Mesendoderm (in vitro differentiated cells): ENCODE results near the gene KRT5.

Source experiments
- DNase-seq: peaks from one replicate; pipeline ENCODE4 v3.0.0; 2013
- H2AK5ac ChIP-seq: 2 replicates; pipeline ENCODE4 v1.6.1; 2013; ENCODE audit warnings: low read length, inconsistent platforms
- H2BK120ac ChIP-seq: 2 replicates; pipeline ENCODE4 v1.6.1; 2013; ENCODE audit warnings: low read depth, mild to moderate bottlenecking, low read length, moderate library complexity, mixed read lengths
- H2BK15ac ChIP-seq: replicated peaks from 2 replicates; pipeline ENCODE4 v1.6.1; 2013; ENCODE audit warnings: low read depth, mild to moderate bottlenecking, moderate library complexity
- H2BK5ac ChIP-seq: 2 replicates; pipeline ENCODE4 v1.6.1; 2013; ENCODE audit warnings: low read length, inconsistent platforms
- H3K18ac ChIP-seq: 2 replicates; pipeline ENCODE4 v1.6.1; 2013; ENCODE audit warnings: mild to moderate bottlenecking, low read length, mixed read lengths
- H3K23ac ChIP-seq: one replicate; pipeline ENCODE4 v1.6.1; 2013; ENCODE audit warnings: low read length
- H3K27ac ChIP-seq: 2 replicates; pipeline ENCODE4 v1.5.1; 2013; ENCODE audit warnings: low read depth, mild to moderate bottlenecking, inconsistent platforms, low read length, moderate library complexity
- H3K27me3 ChIP-seq: 2 replicates; pipeline ENCODE4 v1.6.1; 2013; ENCODE audit warnings: low read length, control low read depth, mild to moderate bottlenecking, inconsistent platforms; ENCODE audit not compliant: insufficient read depth, poor library complexity
- H3K36me3 ChIP-seq: 2 replicates; pipeline ENCODE4 v1.6.1; 2013; ENCODE audit warnings: low read length, inconsistent platforms; ENCODE audit not compliant: control insufficient read depth, insufficient read depth
- H3K4ac ChIP-seq: one replicate; pipeline ENCODE4 v1.6.1; 2013; ENCODE audit warnings: low read depth, mild to moderate bottlenecking, low read length, moderate library complexity
- H3K4me1 ChIP-seq: 2 replicates; pipeline ENCODE4 v1.6.1; 2013; ENCODE audit warnings: low read depth, low read length, inconsistent platforms; ENCODE audit not compliant: control insufficient read depth
- H3K4me2 ChIP-seq: 2 replicates; pipeline ENCODE4 v1.6.1; 2013; ENCODE audit warnings: low read length
- H3K4me3 ChIP-seq: 2 replicates; pipeline ENCODE4 v1.5.1; 2013; ENCODE audit warnings: mild to moderate bottlenecking, low read length
- H3K56ac ChIP-seq: one replicate; pipeline ENCODE4 v1.6.1; 2013; ENCODE audit warnings: low read length
- H3K79me1 ChIP-seq: 2 replicates; pipeline ENCODE4 v1.6.1; 2013; ENCODE audit warnings: low read length, inconsistent platforms
- H3K79me2 ChIP-seq: 2 replicates; pipeline ENCODE4 v1.6.1; 2013; ENCODE audit warnings: mild to moderate bottlenecking, low read length; ENCODE audit not compliant: control insufficient read depth, insufficient read depth
- H3K9ac ChIP-seq: 2 replicates; pipeline ENCODE4 v1.6.1; 2013; ENCODE audit warnings: low read length, inconsistent platforms
- H4K5ac ChIP-seq: one replicate; pipeline ENCODE4 v1.6.1; 2013; ENCODE audit warnings: low read length
- H4K8ac ChIP-seq: one replicate; pipeline ENCODE4 v1.6.1; 2013; ENCODE audit warnings: low read depth, mild to moderate bottlenecking, control low read depth, low read length, moderate library complexity
- WGBS: extraction: QIAGEN DNeasy Blood & Tissue Kit; methylation state at CpG from one replicate; pipeline ENCODE4 v1.1.7; 2013; ENCODE audit warnings: low lambda C conversion rate, missing lambda C conversion rate; ENCODE audit not compliant: insufficient coverage; ENCODE audit errors: extremely low coverage; 5-methylcytosine and 5-hydroxymethylcytosine counted together

The KRT5 gene

GRCh38 chr12:52517005-52517835 is 3.0 kb downstream of the KRT5 start:
- Histone ChIP-seq H2AK5ac (no peak overlapping the region), H4K8ac (no peak overlapping the region), H3K4me1 (no peaks in the 10 kb centered on the region), H3K18ac (no peak overlapping the region), H3K79me2 (no peaks in the 10 kb centered on the region), H3K27ac (no peak overlapping the region), H3K27me3 (no peaks in the 10 kb centered on the region), H3K56ac (no peak overlapping the region), H3K9ac (no peak overlapping the region), H3K4ac (no peak overlapping the region), H2BK120ac (no peak overlapping the region), H3K23ac (no peak overlapping the region), H3K4me2 (no peak overlapping the region), H3K4me3 (no peak overlapping the region), H3K79me1 (no peaks in the 10 kb centered on the region), H2BK15ac (no peak overlapping the region), H4K5ac (no peak overlapping the region), H3K36me3 (no peaks in the 10 kb centered on the region), H2BK5ac (no peak overlapping the region)
- DNase-seq, result no peak
- WGBS, result no CpG with 5 or more reads among the region's 14 CpGs

GRCh38 chr12:52515927-52516831 is 4.0 kb downstream of the KRT5 start:
- Histone ChIP-seq H3K4me3 (no peak overlapping the region), H2BK5ac (no peak overlapping the region), H3K4ac (no peak overlapping the region), H3K36me3 (no peaks in the 10 kb centered on the region), H3K79me2 (no peaks in the 10 kb centered on the region), H3K4me1 (no peaks in the 10 kb centered on the region), H3K79me1 (no peaks in the 10 kb centered on the region), H3K9ac (no peak overlapping the region), H3K4me2 (no peak overlapping the region), H2AK5ac (no peak overlapping the region), H3K18ac (no peak overlapping the region), H3K27me3 (no peaks in the 10 kb centered on the region), H4K5ac (no peak overlapping the region), H4K8ac (no peak overlapping the region), H3K27ac (no peak overlapping the region), H2BK15ac (no peak overlapping the region), H3K23ac (no peak overlapping the region), H3K56ac (no peak overlapping the region), H2BK120ac (no peak overlapping the region)
- no CpG with 5 or more reads among the region's 15 CpGs for WGBS
- no peak for DNase-seq

- Histone ChIP-seq H3K9ac (no peak overlapping the region), H3K36me3 (no peaks in the 10 kb centered on the region), H2BK5ac (no peak overlapping the region), H3K79me1 (no peaks in the 10 kb centered on the region), H3K27ac (no peak overlapping the region), H4K5ac (no peak overlapping the region), H2AK5ac (no peak overlapping the region), H3K27me3 (no peaks in the 10 kb centered on the region), H3K4me2 (no peak overlapping the region), H3K18ac (no peak overlapping the region), H2BK15ac (no peak overlapping the region), H3K56ac (no peak overlapping the region), H3K4me1 (no peaks in the 10 kb centered on the region), H3K4me3 (no peak overlapping the region), H3K23ac (no peak overlapping the region), H2BK120ac (no peak overlapping the region), H3K79me2 (no peaks in the 10 kb centered on the region), H4K8ac (no peak overlapping the region), H3K4ac (no peak overlapping the region)
- DNase-seq, result no peak
- no CpG with 5 or more reads among the region's 1 CpG for WGBS
These were observed 4.9 kb downstream of the KRT5 start for GRCh38 chr12:52515319-52515646.

GRCh38 chr12:52514471-52515318 is 5.5 kb downstream of the KRT5 start:
- no peak overlapping the region for H3K9ac ChIP-seq
- DNase-seq, result no peak
- no peaks in the 10 kb centered on the region for H3K27me3 ChIP-seq
- H3K36me3 ChIP-seq, result no peaks in the 10 kb centered on the region
- H2BK5ac ChIP-seq, result no peak overlapping the region
- H3K4me1 ChIP-seq, result no peaks in the 10 kb centered on the region
- H3K79me2 ChIP-seq, result no peaks in the 10 kb centered on the region
- H4K8ac ChIP-seq, result no peak overlapping the region
- H2BK120ac ChIP-seq, result no peak overlapping the region
- H2AK5ac ChIP-seq, result no peak overlapping the region
- WGBS, result no CpG with 5 or more reads among the region's 14 CpGs
- no peak overlapping the region for H3K4me3 ChIP-seq
- H3K56ac ChIP-seq, result no peak overlapping the region
- no peak overlapping the region for H2BK15ac ChIP-seq
- no peak overlapping the region for H4K5ac ChIP-seq
- H3K18ac ChIP-seq, result no peak overlapping the region
- H3K4me2 ChIP-seq, result no peak overlapping the region
- H3K23ac ChIP-seq, result no peak overlapping the region
- no peaks in the 10 kb centered on the region for H3K79me1 ChIP-seq
- no peak overlapping the region for H3K4ac ChIP-seq
- no peak overlapping the region for H3K27ac ChIP-seq

GRCh38 chr12:52513736-52514135 is 6.5 kb downstream of the KRT5 start:
- H3K27ac ChIP-seq, result no peak overlapping the region
- no peak overlapping the region for H2BK5ac ChIP-seq
- DNase-seq, result no peak
- no peaks in the 10 kb centered on the region for H3K79me2 ChIP-seq
- H3K9ac ChIP-seq, result no peak overlapping the region
- no peaks in the 10 kb centered on the region for H3K36me3 ChIP-seq
- no CpG with 5 or more reads among the region's 6 CpGs for WGBS
- H2BK15ac ChIP-seq, result no peak overlapping the region
- H3K4me1 ChIP-seq, result no peaks in the 10 kb centered on the region
- no peak overlapping the region for H3K56ac ChIP-seq
- H4K5ac ChIP-seq, result no peak overlapping the region
- H3K4me3 ChIP-seq, result no peak overlapping the region
- no peak overlapping the region for H2BK120ac ChIP-seq
- H3K23ac ChIP-seq, result no peak overlapping the region
- no peaks in the 10 kb centered on the region for H3K79me1 ChIP-seq
- H3K27me3 ChIP-seq, result no peaks in the 10 kb centered on the region
- H3K4me2 ChIP-seq, result no peak overlapping the region
- H3K4ac ChIP-seq, result no peak overlapping the region
- no peak overlapping the region for H4K8ac ChIP-seq
- H2AK5ac ChIP-seq, result no peak overlapping the region
- no peak overlapping the region for H3K18ac ChIP-seq
